Left colon (tissue), 2 donors: ENCODE measurements around the gene HOXA4. TPM values are rescaled to one million over a fixed set of nuclear protein-coding genes. Genes with fewer than 3 reads are reported as not detected.

Experiments used
- ATAC-seq: fragments of 200-7000 bp; cut with Tn5 transposase; one replicate; pipeline ENCODE4 v1.9.1; 2020; ENCODE audit warnings: mild to moderate bottlenecking, moderate library complexity
- DNase-seq, 2 donors: peaks; one replicate each; pipeline ENCODE4 v3.0.0-alpha.2; 2020
- intact Hi-C, 2 donors: fragments of 100-400 bp; cut with DNase I in 1 of 2; cut with micrococcal nuclease in 1 of 2; formaldehyde crosslinking; loops; one replicate each; pipeline versions ENCODE4 v1.11.2 to v1.14.0; 2022; cut with DNase I, micrococcal nuclease
- total RNA-seq, 2 donors: library from RNA; stranded (reverse); fragmentation: NEBNext Ultra II Directional; extraction: Animal tissue kit (Norgen Biotek cat#: 25700); gene quantifications; one replicate each; pipeline ENCODE4 v1.2.1, GENCODE V29; 2021
- donor health status: DM: no; HTN: no; CAD: no.
- donor health status: DM: yes; HTN: yes; CAD: no.

Gene HOXA4
- total RNA-seq, 2 donors from 2014 or later = 4.5 to 5.1 TPM

DNA sequence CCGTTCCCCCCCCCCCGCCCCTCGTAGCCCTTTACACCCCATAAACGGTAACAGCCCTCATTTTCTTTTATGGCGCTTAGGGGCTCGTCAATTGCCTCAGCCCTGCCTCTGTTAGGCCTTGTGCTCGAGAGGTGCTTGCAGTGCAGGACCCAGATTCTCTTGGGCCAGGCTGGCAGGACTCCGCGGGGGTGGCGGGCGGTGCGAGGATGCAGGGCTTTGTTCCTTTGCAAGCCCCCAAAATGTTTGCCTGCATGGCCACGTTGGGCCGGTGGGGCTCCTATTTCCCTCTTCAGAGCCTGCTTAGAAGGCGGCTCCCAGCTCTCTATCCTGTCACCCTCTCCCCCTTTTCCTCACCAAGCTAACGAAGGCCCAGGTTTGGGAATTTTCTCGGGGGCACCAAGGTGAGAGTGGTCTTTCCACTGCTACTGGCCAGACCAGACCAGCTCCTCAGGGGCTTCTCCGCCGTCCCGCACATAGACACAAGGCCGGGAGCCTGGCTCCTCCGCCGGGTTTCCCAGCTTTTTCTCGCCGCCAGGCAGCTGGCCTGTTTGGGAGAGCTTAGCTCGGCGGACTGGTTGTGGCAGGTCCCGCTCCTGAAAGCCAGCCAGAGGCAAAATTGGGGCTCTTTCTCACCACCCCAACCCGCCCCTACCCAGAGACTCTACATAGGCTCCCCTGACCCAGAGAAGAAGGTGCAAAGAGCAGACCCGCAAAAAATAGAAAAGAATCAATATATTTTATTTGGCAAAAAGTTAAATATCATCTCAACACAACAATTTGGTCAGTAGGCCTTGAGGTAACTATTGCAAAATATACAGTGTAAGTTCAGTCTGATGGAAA lies 31.4 kb upstream of the HOXA4 start:
- ATAC-seq (peak; percentile 29), DNase-seq (peak; percentile 34 to 72)
- intact Hi-C loops = loop anchor here in 1 of 2 donors (5.0 kb wide), 2 partner anchors 790 to 960 kb away; partner anchors contain the start of genes CBX3 and HNRNPA2B1

- DNase-seq (peak; percentile 71 to 73), ATAC-seq (peak; percentile 34)
- intact Hi-C loops = loop anchor here in 1 of 2 donors (5.0 kb wide), 2 partner anchors 789 to 959 kb away; partner anchors contain the start of genes CBX3 and HNRNPA2B1
These were observed 30.7 kb upstream of the HOXA4 start for GRCh38 chr7:27161214-27161720.

- intact Hi-C loops = loop anchor here in 1 of 2 donors (5.0 kb wide), 2 partner anchors 788 to 958 kb away; partner anchors contain the start of genes CBX3 and HNRNPA2B1
- DNase-seq (peak; percentile 83 to 94), ATAC-seq (peak; percentile 30)
These were observed 30.1 kb upstream of the HOXA4 start for GRCh38 chr7:27160546-27161213.

DNA sequence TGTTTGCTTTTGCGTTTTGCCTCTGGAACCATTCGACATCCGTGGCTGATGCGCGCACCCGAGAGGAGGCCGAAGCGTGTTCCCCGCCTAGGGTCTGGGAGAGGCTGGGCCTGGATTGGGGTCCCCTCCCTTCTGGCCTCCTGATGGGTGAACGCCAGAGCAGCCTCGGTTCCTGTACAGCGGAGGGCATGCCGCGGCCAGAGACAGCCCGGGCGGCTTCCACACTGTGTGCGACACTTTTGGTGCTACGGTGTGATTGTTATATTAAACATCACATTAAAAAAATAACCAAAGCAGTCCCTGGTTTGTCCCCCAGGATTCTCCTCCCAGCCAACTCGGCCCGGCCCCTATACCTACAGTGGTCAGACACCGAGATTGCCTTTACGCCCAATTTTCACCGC lies 29.6 kb upstream of the HOXA4 start:
- ATAC-seq (no peak), DNase-seq (peak; percentile 35 to 52)
- intact Hi-C loops = loop anchor here in 1 of 2 donors (5.0 kb wide), 2 partner anchors 788 to 958 kb away; partner anchors contain the start of genes CBX3 and HNRNPA2B1

DNA sequence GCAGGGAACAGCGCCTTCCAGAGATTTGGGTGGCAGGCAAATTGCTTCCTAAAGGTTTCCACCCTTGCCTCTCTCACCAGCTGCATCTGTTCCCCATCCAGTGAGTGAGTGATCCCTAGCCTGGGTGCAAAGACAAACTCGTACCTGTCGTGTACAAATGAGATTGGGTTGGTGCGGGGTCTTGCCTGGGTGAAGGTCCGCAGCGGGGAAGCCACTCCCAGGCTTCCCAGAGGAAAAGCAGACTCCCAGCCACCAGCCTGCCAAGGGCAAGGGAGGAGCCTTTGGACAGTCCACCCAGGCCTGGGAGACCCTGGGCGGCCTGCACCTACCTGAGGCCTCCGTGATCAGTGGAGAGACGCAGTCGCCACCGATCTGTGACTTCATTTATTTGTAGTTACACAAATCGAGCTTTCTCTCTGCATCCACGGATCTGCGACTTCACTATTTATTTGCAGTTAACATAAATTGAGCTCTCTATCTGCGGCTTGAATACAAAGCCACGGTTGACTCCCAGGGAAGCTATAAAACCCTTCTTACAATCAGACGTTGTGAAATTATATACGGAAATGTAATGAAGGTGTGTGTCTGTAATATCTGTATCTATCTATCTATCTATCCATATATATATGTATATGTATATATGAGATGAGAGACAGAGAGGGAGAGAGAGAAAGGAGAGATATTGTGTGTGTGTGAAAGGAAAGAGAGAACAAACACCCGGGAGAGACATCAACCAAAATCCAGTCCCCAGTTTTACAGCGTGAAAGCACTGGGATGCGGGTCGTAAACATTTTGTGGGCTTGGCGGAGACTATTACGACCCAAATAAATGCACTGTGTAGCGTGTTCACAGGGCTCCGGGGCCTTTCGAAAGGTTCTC lies 28.9 kb upstream of the HOXA4 start:
- intact Hi-C loops = loop anchor here in 1 of 2 donors (5.0 kb wide), 2 partner anchors 787 to 957 kb away; partner anchors contain the start of genes CBX3 and HNRNPA2B1
- DNase-seq = peak; percentile 33 to 53
- no peak for ATAC-seq

DNA sequence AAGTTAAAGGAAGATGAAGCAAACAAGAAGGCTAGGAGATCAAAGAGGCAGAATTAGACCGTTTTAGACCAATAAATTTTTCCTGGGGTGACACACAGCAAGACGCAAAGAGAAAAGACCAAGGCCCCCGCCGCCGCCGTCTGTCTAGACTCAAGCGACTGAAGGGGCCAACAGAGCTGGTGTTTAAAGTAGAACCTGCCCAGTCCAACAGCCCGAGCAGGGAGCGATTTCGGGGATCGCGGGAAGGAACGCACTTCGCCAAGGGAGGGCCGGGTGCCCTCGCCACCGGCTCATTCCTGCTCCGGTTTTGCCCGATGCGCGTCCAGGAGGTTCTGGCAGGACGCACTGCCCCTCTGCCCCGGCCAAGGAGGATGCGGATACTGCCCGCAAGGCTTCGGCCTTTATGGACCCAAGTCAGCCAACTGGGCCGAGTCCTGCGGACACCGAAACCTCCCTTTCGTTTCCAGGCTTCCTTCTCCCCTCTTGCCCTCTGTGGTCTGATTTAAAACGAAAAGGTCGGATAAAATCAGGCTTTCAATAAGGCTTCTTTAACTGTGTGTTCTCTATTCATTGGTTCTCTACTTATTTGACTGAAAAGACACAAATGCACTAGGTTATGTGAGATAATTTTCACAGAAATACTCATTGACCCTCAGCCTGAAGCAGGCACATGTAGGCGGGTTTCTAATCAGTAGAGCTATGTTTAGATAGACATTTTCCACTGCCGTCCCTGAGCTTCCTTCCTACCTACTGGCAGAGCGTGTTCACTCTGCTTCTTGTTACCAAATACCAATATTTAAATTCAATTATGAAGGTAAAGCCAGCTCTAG lies 28.1 kb upstream of the HOXA4 start:
- intact Hi-C loops = no loop called here
- peak; percentile 30 to 46 for DNase-seq
- ATAC-seq = no peak

GRCh38 chr7:27157702-27158431 lies 27.3 kb upstream of the HOXA4 start:
- ATAC-seq (peak; percentile 44), DNase-seq (peak; percentile 54 to 75)
- intact Hi-C loops = no loop called here

DNA sequence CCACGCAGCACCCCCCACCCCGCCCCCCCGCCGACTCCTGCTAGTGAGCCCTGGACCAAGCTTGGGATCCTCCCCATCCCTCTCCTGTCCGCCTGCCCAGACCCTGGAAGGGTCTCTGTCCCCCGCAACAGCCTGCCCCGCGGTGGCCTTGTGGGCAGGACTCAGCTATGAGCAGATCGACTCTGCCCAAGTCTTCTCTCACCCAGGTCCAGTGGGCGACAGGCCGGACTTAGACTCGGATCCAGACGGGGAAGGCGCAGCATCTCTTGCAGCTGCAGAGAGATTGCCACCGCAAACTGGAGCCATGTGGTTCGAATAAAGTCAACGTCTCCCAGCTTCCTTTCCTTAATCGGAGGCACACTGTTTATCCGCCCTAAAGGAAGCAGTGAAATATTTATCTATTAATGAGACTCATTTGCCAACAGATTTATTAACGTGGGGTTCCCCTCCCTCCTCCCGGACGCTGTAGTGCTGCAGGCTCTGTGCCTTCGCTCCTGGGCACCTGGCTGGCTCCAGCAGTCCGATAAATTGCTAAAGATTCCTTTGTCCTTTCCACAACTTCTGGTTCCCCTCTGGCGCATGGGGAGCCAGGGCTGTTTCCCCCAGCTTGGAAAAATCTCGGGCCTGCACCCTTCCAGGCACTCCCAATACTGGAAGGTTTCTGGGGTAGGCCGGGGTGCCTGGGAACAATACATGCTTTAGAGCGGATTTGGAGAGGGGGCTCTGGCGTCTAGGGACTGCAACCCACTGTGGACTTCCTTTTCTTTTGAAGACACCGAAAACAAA lies 26.6 kb upstream of the HOXA4 start:
- ATAC-seq = no peak
- intact Hi-C loops = no loop called here

DNA sequence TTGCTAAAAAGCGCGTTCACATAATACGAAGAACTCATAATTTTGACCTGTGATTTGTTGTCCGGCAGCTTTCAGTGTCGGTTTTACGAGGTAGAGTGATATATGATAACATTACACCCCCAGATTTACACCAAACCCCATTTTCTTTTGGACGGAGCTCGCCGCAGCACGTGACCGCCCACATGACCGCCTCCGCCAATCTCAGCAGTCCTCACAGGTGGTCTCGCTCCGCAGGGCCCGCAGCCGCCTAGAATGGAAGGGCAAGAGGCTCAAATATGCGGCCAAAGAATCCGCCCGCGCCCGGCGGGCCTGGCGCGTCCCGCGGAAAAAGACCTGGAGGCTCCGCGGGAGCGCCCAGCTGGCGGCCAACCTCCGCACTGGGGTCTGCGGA lies 25.9 kb upstream of the HOXA4 start, which contains the start of gene HOXA7:
TSS of gene HOXA7 (minus strand) at position 168 of the 391 bp plus-strand sequence. CDS start at position 38, 130 bp downstream.
- DNase-seq (peak; percentile 76 to 83), ATAC-seq (no peak)
- intact Hi-C loops = no loop called here

More for the DNA sequence above, 26.6 kb upstream of the HOXA4 start:
- DNase-seq = peak; percentile 47

GRCh38 chr7:27155816-27156507 lies 25.4 kb upstream of the HOXA4 start:
- intact Hi-C loops = no loop called here
- DNase-seq (peak; percentile 74 to 79), ATAC-seq (peak; percentile 30)

DNA sequence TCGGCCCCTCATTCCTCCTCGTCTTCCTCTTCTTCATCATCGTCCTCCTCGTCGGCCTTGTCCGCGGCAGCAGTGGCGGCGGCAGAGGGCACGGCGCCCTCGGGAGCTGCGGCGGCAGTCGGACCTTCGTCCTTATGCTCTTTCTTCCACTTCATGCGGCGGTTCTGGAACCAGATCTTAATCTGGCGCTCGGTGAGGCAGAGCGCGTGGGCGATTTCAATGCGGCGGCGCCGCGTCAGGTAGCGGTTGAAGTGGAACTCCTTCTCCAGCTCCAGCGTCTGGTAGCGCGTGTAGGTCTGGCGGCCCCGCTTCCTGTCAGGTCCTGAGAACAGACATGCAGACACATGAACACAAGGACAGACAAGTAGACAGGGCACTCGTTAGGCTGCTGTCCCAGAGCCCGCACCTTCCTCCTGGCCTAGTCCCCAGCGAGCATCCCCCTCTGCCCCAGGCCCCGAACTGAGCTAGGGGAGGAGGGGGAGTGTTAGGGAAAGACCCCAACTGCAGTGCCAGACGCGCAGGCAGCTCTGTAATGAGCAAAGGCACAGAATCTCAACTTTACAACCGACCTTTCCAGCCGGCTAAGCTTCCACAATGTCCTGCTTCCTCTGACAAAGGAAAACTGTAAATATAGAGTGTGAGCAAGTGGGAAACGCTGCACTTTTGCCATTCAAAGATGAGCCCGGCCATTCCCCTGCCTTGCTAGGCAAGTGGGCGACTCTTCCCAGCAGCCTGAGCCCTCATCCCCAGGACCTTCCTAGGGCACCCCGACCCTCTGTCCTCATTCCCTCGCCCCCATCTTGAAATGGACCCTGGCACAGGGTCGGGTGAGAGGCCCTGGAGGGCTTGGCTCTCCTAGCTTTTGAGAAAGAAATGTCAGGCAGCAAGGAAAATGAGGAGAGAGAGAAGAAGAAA lies 24.6 kb upstream of the HOXA4 start:
- no peak for ATAC-seq
- intact Hi-C loops = no loop called here

GRCh38 chr7:27154369-27154768 lies 23.8 kb upstream of the HOXA4 start:
- ATAC-seq (no peak), DNase-seq (peak; percentile 28 to 33)
- intact Hi-C loops = no loop called here

More for the DNA sequence above, 24.6 kb upstream of the HOXA4 start:
- peak; percentile 39 to 63 for DNase-seq

- ATAC-seq (no peak), DNase-seq (peak in 1 of 2 donors; percentile 28)
- intact Hi-C loops = no loop called here
These were observed 23.0 kb upstream of the HOXA4 start for GRCh38 chr7:27153526-27153925.

DNA sequence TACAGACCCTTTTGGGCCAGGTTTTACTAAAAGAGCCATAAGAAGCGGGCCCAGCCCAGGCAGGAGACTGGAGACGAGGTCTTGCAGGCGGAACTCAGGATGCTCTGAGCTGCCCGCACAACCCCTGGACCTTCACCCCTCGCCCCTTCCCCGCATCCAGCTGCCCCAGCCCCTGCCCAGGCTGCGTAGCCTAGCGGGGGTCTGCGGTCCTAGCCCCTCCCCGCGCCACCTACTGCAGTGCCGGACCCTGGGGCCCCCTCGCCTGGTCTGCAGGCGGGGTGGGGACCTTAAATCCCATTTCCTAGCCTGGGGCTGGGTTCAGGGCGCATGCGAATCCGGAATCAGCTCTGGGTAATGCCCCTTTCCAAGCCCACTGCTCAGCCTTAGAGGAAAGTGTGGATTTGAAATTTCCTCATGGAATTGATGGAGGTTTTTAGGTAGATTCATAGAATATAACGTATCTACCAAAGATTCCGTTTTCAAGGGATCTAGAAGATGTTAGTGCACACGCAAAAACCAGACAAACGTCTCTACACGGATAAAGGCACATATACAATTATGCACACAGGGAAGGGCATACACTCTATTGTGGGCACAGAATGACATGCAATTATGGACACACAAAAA lies 22.4 kb upstream of the HOXA4 start:
- intact Hi-C loops = no loop called here
- DNase-seq (no peak), ATAC-seq (no peak)
